ENCODE data around the gene EVC. TPM values are rescaled to one million over a fixed set of nuclear protein-coding genes. Genes with fewer than 3 reads are reported as not detected.
A peak's percentile ranks its signal among the peaks of the same experiment; 100 is the strongest.

The EVC gene
- total RNA-seq, 2 donors from 2014 or later, result 18.4 to 30.0 TPM

GRCh38 chr4:5709207-5709575 lies 1.8 kb upstream of the EVC start:
- DNase-seq, result no peak
- Histone ChIP-seq H3K4me3 (no peak overlapping the region), H3K4me1 (peaks cover 53% of the 10 kb centered on the region), H3K27ac (peak overlapping the region in 3 of 4 donors; percentile 32 to 72 (median 66)), H3K9me3 (no peaks in the 10 kb centered on the region), H3K27me3 (no peaks in the 10 kb centered on the region), H3K36me3 (replicated peaks in 1 of 2; ENCODE audit: insufficient read depth in 1 of 2, low read depth in 2 of 2) (no peaks in the 10 kb centered on the region)
- intact Hi-C loops (cut with DNase I), result no loop called here
- WGBS, 2 donors, result 65 to 66% methylated on average over 3 to 8 of the region's 8 CpGs
- ATAC-seq, result no peak
- TF ChIP-seq POLR2A (IDR thresholded peaks at IDR 0.05), result no peak
- TF ChIP-seq CTCF (IDR thresholded peaks at IDR 0.05), result no peak

GRCh38 chr4:5710065-5710960 lies 688 bp upstream of the EVC start:
- no peak for TF ChIP-seq POLR2A (IDR thresholded peaks at IDR 0.05)
- peak in 5 of 7 experiments; percentile 10 to 41 (median 25) for TF ChIP-seq CTCF (IDR thresholded peaks at IDR 0.05)
- Histone ChIP-seq H3K27ac (peak overlapping the region in 3 of 4 donors; percentile 53 to 77 (median 60)), H3K4me3 (peak overlapping the region in 1 of 2 donors; percentile 21), H3K27me3 (no peaks in the 10 kb centered on the region), H3K36me3 (replicated peaks in 1 of 2; ENCODE audit: insufficient read depth in 1 of 2, low read depth in 2 of 2) (no peaks in the 10 kb centered on the region), H3K9me3 (no peaks in the 10 kb centered on the region), H3K4me1 (peaks cover 53% of the 10 kb centered on the region)
- intact Hi-C loops (cut with DNase I), result no loop called here
- WGBS, 2 donors, result 14% methylated on average over 13 of the region's 13 CpGs
- ATAC-seq (no peak), DNase-seq (no peak)

- H3K36me3 ChIP-seq (replicated peaks in 1 of 2; ENCODE audit: insufficient read depth in 1 of 2, low read depth in 2 of 2), result no peaks in the 10 kb centered on the region
- ATAC-seq (peak; percentile 16), DNase-seq (peak; percentile 10 to 44 (median 27))
- TF ChIP-seq CTCF (IDR thresholded peaks at IDR 0.05), result no peak
- peak in 1 of 3 donors; percentile 2 for TF ChIP-seq POLR2A (IDR thresholded peaks at IDR 0.05)
- H3K4me1 ChIP-seq, result peaks cover 50% of the 10 kb centered on the region
- WGBS, 2 donors, result 16 to 23% methylated on average over 20 to 42 of the region's 52 CpGs
- intact Hi-C loops (cut with DNase I), result no loop called here
- no peaks in the 10 kb centered on the region for H3K27me3 ChIP-seq
- peak overlapping the region in 1 of 2 donors; percentile 25 for H3K4me3 ChIP-seq
- H3K9me3 ChIP-seq, result no peaks in the 10 kb centered on the region
- H3K27ac ChIP-seq, result peak overlapping the region; percentile 33 to 77 (median 56)
Observed at GRCh38 chr4:5711479-5712184, 631 bp downstream of the EVC start.

- Histone ChIP-seq H3K4me1 (peaks cover 44% of the 10 kb centered on the region), H3K36me3 (replicated peaks in 1 of 2; ENCODE audit: insufficient read depth in 1 of 2, low read depth in 2 of 2) (no peaks in the 10 kb centered on the region), H3K27ac (no peak overlapping the region), H3K27me3 (no peaks in the 10 kb centered on the region), H3K9me3 (no peaks in the 10 kb centered on the region), H3K4me3 (no peak overlapping the region)
- TF ChIP-seq CTCF (IDR thresholded peaks at IDR 0.05) (no peak), POLR2A (IDR thresholded peaks at IDR 0.05) (no peak)
- intact Hi-C loops (cut with DNase I), result no loop called here
- WGBS, 2 donors, result 91 to 92% methylated on average over 7 of the region's 7 CpGs
- ATAC-seq (no peak), DNase-seq (no peak)
Observed at GRCh38 chr4:5712517-5712916, 1.5 kb downstream of the EVC start.
